Coronary artery (tissue), 2 donors: ENCODE data around the gene RGS6.

Experiments
- DNase-seq: peaks from one replicate; pipeline ENCODE4 v3.0.0-alpha.2; 2017; ENCODE audit warnings: low spot score
- H3K27ac ChIP-seq, 2 donors: fragments of 200-600 bp; sonication (generic); one replicate each; pipeline ENCODE4 v1.5.1; 2016 to 2019
- H3K4me3 ChIP-seq: fragments of 200-600 bp; sonication (generic); 2 replicates; pipeline ENCODE4 v1.5.1; 2016; ENCODE audit warnings: mild to moderate bottlenecking, moderate library complexity
- TF ChIP-seq, protein P1 (sequence below): fragments of 200-600 bp; sonication (generic); IDR thresholded peaks from one replicate; pipeline ENCODE4 v1.5.1; 2019; ENCODE audit warnings: antibody characterized with exemption

RGS6 gene

DNA sequence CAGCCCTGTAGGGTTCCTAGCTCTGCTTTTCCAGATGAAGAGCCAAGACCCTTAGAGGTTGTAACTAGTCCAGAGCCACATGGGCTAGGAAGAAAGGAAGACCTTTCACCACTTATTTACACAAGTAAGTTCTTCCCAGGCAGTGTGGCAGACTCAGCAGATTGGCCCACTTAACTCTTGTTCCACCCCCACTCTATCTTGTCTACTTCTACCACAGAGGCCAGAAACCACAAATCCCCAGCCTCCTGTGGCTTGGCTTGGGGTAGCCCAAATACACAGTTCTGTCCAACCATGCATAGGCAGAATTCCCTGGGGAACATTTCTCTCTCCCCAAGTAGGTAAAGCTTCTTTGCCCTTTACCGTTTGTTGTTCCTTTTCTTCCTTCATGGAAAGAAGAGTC lies 383.5 kb downstream of the RGS6 start:
- DNase-seq: no peak
- TF ChIP-seq, protein P1, sequence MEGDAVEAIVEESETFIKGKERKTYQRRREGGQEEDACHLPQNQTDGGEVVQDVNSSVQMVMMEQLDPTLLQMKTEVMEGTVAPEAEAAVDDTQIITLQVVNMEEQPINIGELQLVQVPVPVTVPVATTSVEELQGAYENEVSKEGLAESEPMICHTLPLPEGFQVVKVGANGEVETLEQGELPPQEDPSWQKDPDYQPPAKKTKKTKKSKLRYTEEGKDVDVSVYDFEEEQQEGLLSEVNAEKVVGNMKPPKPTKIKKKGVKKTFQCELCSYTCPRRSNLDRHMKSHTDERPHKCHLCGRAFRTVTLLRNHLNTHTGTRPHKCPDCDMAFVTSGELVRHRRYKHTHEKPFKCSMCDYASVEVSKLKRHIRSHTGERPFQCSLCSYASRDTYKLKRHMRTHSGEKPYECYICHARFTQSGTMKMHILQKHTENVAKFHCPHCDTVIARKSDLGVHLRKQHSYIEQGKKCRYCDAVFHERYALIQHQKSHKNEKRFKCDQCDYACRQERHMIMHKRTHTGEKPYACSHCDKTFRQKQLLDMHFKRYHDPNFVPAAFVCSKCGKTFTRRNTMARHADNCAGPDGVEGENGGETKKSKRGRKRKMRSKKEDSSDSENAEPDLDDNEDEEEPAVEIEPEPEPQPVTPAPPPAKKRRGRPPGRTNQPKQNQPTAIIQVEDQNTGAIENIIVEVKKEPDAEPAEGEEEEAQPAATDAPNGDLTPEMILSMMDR: no peak
- Histone ChIP-seq H3K4me3 (no peak overlapping the region), H3K27ac (no peak overlapping the region)

DNA sequence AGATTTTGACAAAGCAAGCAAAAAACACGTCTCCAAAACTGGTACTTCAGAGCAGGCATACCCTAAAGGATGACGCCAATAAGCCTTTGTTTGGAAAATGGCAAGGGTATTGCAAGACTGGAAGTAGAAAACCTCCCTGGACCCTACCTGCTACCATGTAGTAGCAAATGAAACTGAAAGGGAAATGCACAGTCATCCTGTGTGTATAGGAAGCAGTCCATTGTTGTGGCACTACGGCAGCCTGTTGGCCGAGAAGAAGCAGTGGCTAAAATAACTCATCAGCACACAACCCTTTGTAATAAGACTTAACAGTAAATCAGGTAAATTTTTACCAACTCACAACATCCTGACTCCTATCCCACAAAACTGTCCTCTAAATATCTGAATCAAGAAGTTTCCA lies 386.4 kb downstream of the RGS6 start:
- TF ChIP-seq, protein P1: no peak
- Histone ChIP-seq H3K27ac (no peak overlapping the region), H3K4me3 (no peak overlapping the region)
- no peak for DNase-seq

DNA sequence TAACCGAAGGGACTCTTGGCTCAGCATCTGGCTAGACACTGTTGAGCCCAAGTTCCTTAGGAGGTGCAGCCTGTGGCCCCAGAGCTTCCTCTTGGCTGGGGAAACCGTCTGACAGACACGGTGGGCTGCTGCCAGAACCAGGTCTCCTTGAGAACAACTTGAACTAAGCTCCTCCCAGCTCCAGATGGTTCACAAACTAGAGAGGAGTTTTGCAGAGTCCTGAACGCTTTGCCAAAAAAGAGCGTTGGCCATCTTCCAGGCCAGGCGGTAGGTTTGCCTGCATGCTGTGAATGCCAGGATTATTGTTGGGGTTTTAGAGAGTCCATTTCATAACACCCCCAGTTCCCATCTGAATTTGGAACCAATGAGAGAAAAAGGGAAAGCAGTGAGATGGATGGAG lies 399.8 kb downstream of the RGS6 start:
- no peak overlapping the region for H3K27ac ChIP-seq
- TF ChIP-seq, protein P1: no peak
- no peak overlapping the region for H3K4me3 ChIP-seq
- DNase-seq: no peak

DNA sequence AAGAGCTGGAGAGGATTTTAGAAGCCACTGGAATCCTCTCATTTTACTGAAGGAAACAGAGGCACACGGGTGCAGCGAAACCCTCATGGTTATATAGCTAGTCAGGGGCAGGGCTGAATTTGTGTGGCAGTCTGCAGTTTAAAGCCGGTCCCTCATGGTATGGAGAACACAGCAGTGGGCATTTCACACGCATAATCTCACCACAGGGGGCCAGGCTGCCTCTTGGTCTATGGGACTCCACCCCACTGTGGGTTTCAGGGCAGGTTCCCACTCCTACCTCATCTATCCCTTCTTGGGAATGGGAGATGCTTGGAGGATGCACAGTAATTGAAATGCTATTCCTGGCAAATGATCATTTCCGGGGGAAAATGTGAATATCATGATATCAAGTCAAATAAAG lies 400.6 kb downstream of the RGS6 start:
- no peak for DNase-seq
- Histone ChIP-seq H3K27ac (no peak overlapping the region), H3K4me3 (no peak overlapping the region)
- TF ChIP-seq, protein P1: no peak

DNA sequence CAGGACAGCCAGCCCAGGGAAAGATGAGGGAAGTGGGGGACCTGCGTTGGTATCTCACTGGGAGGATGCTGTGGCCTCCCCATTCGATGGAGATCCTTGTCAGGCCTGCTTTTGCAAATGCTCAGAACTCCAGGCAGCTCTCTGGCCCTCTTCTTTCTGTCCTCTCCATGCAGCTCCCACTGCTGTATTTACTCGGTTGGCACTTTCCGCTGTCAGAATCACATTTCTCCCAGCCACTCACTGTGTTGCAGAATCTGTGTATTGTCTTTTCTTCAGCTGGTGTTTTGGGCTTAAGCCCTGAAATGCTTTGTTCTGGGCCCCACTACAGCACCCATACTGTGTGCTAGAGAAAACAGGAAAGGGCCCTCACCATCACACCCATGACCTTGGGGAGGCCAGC lies 401.1 kb downstream of the RGS6 start:
- H3K4me3 ChIP-seq: no peak overlapping the region
- no peak for DNase-seq
- TF ChIP-seq, protein P1: no peak
- no peak overlapping the region for H3K27ac ChIP-seq

DNA sequence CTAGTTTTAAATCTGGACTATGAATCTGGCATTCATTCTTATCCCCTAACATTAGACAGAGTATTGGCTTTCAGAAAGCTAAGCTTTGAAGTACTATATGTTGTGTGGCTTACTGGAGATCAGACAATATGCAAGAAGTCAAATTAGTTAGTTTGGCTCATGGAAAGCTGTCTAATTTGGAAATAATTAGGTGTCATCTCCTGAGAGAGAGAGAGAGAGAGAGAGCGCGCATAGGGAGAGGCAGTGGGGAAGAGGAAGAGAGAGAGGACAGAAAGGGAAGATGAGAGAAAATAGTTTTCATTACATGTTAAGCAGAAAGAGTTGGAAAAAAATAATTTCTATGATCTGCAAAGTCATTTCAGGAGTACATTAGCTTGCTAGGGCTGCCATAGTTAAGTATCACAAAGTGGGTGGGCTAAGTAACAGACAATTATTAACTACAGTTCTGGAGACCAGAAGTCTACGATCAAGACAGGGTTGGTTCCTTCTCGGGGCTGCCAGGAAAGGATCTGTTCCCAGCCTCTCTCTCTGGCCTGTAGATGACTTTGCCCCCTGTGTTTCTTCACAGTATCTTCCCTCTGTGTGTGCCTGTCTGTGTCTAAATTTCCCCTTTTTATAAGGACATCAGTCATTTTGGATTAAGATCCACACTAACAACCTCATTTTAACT lies 404.2 kb downstream of the RGS6 start:
- TF ChIP-seq, protein P1: no peak
- H3K27ac ChIP-seq: no peak overlapping the region
- DNase-seq: no peak

DNA sequence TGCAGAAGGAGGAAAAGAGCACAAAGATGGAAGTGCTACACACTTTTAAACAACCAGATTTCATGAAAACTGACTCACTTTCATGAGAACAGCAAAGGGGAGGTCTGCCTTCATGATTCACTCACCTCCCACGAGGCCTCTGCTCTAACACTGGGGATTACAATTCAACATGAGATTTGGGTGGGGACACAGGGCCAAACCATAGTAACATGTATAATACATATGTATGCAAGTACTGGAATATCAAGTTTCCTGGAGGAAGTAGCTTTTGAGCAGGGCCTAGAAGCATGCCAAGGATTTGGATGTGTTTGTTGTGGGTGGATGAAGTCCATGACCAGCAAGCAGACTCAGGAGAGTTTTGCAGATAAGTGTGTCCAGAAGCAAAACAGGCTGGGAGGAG lies 409.0 kb downstream of the RGS6 start:
- no peak overlapping the region for H3K27ac ChIP-seq
- TF ChIP-seq, protein P1: no peak
- DNase-seq: no peak
- no peak overlapping the region for H3K4me3 ChIP-seq

More for the DNA sequence above, 404.2 kb downstream of the RGS6 start:
- no peak overlapping the region for H3K4me3 ChIP-seq
